Measurements from ENCODE around the gene LGALS7.

The LGALS7 gene

DNA sequence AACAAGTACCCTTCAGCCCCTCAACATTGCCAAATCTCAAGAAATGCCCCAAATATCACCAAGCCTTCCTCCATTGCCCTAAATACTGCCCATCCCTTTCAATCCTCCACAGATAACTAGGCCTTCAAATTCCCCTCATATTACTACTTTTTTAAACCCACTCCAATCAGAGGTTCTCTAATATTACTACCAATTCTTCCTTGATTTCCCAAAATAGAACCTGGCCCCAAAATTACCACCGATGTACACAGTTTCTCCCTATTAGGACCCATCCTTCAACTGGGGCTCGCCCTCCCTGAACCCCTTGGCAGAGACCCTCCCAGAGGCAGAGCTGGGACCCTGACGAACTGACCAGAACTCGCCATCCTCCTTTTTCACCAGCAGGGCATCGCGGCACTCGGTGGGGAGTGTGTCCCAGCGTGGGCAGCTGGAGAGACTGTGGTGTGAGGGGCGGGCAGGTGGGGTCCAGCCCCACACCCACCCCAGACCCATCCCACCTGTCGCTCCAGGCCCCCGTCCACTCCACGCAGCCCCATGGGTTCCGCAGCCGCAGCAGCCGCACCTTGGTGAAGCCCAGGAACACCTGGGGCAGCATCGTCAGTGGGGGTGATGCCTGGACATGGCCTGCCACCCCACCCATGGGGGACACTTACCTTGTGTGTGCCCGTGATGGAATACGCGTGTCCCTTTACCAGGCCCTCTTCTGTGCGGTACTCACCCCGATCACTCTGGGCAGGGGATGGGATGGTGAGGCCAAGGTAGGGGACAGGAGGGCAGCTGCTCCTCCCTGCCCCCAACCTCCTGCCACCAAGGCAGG, 35.2 kb downstream of the LGALS7 start:
- no peak for DNase-seq

DNA sequence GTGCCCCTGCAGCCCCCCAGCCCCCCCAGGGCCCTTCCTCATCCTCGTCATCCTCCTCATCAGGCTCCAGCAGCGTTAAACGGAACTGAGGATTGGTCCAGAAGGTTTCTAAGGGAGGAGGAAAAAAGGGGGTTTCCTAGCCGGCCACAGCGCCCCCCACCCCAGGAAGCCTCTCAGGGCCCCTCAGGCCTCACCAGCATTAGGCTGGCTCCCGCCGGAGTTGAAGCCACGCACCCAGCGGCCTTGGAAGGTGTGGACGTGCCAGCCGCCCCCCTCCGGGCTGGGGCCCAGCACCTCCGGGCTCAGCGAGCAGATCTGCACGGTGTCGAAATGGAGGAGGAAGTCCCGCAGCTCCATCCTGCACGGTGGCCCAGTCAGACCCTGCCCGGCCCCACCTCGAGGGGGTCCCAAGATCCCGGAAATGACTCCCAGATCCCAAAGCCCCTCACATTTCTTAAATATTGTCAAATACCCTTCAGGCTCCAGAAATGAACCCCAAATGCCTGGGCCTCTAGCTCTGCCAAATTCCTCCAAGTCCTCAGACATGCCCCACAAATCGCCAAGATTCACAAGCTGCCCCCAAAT, 35.9 kb downstream of the LGALS7 start:
- DNase-seq = no peak

DNA sequence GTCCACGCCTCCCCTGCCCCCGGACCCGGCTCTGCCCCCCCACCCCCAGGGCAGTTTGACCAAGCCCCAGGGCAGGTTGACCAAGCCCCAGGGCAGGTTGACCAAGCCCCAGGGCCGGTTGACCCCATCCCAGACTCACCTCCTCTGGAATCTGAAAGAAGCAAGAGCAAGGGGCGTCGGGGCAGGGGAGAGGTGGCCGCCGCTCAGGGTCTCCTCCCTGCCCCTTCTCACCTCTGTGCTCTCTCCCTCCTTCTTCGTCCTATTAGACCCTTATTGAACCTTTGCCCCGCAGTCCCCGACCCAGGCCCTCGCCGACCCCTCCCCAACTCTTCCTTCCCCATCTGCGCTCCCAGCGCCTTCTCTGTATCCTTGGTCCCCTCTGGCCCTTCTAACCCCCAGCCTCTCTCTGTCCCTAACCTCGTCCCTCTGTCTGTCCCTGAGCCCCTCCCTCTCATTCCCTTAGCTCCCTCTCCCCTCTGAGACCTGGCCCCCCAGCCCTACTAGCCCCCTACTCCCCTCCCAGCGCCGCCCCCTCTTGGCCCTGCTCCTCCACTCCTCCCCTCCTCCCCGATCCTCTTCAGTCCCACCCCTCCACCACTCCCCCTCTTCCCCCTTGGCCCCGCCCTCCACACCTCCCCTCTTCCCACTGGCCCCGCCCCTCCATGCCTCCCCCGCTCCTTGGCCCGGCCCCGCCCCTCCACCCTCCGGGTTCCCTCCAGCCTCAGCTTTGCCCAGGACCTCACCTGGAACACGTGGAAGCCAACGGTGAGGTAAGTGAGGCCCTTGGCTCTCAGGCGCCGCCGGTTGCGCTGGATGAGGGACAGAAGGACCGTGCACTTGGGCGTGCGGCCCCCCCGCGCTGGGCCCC, 36.7 kb downstream of the LGALS7 start:
- DNase-seq = no peak

DNA sequence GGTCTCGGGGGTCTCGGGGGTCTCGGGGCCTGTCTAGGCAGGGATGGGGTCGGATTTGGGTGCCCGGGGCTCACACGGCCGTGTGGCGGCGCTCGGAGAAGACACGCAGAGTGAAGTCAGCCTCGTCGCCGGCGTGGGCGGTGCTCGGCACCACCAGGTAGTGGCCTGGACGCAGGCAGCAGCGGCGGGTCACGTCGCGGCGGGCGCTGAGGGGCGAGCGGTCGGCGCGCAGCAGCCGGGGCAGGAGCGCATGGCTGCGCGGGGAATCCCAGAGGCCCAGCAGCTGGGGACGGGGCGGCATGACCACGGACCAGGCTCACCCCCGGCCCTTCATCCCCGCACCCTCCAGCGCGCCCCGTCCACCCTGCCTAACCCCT, 37.3 kb downstream of the LGALS7 start:
- DNase-seq = no peak

DNA sequence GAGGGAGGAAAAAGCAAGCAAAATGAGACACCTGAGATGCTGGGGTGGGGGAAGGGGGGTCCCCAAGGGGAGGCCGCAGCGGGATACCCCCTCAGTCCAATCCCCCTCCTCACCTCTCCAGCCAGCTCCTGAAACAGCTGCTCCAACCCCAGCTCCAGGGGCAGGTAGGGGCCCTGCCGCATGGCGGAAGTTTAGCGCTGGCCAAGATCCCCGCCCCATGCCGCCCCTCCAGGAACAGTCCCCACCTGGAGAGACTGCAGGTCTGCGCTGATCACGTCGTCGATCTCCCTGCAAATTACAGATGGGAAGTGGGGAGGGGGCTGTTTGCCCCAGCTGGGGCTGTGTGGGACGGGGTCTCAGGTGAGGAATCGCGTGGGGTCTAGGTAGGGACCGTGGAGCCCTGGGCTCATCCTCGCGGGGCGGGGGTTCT, 38.0 kb downstream of the LGALS7 start:
- no peak for DNase-seq

DNA sequence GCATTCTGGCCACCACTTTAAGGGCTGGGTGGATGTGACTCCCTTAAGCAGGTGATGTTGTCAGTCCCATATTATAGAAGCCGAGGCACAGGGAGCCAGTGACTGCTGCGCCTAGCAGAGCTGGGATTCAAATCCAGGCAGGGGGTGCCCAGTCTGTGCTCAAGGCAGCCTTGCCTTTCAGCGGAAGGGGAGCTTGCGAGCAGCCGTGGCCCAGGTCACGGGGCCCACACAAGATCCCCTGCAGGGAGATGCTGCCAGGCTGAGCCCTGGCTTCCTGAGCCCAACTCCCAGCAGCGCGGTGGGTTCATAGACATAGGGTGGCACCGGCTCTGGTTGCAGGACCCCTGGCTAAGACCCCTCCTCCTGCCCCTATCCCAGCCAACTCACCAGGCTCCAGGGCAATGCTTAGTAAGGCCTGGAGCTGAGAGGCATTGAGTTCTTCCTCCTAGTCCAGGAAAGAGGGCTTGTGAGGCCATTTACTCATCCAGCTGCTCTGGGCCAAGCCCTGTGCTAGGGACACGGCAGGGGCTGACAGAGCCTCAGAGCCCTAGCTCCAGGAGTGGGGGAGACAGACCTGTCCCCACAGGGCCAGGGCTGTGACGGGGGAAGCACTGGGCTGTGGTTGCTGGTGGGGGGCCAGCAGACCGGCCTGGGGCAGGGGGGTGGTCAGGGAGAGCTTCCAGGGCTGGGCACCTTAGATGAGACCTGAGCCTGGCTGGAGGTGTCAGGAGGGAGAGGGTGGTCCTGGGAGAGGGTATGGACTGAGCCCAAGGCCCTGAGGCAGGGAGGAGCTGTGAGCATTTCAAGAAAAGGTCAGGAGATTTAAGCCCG, 38.7 kb downstream of the LGALS7 start:
- DNase-seq = no peak

DNA sequence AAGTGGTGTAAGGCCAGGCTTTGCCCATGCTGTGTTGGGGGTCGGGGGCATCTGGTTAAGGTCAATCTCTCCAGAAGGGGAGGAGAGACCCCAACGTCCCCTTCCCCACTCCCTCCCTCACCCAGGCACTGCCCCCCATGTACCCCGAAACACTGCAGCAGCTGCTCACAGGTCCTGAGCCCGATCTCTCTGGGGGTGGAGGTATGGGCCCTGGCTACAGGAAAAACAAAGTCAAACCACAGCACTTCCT, 39.2 kb downstream of the LGALS7 start:
- DNase-seq = no peak

DNA sequence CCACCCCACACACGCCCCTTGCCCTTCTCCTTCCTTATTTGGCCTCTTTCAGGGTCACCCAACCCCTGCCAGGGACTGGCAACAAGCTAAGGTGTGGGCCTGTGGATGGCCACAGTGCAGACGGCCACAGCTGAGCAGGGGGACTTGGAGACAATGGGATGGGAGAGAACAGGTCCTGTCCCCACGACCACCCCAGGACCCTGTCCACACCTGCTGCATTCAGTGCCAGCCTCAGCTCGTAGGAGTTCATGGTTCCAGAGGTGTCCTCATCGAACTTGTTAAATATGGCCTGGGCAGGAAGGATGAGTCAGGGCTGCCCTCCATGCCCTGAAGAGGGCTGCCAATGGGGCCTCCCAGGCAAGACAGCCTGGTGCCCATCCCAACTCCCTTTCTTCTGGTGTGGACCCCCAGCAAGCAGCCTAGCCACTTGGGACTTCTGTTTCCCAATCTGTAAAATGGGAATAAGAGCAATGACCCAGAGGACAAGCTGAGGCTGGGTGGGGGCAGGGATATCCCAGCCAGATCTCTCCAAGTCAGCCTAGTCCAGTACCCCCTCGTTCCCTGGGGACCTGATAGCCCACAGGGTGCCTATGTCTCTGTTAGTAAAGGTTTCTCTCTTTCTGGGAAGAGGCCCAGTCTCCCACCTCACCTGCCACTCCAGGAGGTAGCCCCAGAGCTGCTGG, 39.7 kb downstream of the LGALS7 start:
- DNase-seq = no peak

DNA sequence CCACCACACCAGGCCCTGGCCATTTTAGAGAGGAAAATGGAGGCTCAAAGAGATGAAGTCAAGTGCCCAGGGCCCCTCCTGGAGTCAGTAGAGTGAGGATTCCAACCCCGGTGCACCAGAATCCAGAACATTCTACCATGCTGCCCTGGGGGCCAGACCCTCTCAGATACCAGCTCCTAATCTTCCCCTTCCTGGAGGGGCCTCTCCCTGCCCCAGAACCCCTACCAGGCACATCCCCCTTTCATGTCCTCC, 40.1 kb downstream of the LGALS7 start:
- no peak for DNase-seq

DNA sequence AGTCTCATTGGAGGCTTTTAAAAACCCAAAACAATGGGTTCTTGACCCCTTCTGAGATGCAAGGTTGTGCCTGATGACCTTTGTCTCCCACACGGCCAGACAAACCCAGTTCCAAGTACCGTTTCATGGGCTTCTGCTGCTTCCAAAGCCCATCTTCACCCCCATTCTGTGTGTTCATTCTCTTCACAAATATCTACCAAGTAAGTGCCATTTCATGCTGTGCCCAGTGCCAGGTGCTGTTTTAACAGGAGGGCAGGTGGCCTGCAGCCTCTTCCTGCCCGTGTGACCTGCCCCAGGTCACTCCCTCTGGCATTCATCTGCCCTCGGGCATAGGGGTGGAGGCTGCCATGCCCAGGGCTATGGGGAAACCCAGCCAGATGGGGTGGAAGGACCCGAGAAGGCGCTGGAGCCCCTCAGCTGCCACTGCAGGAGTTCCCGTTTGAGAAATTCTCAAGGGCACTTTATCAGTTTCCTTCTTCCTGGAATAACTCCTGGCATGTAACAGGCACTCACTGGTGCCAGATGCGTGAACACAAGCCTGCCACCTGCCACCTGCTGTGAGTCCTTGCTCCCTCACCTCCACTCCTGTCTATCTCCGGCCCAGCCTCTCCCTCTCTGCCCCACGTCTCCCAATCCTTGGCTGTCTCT, 41.5 kb downstream of the LGALS7 start:
- DNase-seq = no peak

DNA sequence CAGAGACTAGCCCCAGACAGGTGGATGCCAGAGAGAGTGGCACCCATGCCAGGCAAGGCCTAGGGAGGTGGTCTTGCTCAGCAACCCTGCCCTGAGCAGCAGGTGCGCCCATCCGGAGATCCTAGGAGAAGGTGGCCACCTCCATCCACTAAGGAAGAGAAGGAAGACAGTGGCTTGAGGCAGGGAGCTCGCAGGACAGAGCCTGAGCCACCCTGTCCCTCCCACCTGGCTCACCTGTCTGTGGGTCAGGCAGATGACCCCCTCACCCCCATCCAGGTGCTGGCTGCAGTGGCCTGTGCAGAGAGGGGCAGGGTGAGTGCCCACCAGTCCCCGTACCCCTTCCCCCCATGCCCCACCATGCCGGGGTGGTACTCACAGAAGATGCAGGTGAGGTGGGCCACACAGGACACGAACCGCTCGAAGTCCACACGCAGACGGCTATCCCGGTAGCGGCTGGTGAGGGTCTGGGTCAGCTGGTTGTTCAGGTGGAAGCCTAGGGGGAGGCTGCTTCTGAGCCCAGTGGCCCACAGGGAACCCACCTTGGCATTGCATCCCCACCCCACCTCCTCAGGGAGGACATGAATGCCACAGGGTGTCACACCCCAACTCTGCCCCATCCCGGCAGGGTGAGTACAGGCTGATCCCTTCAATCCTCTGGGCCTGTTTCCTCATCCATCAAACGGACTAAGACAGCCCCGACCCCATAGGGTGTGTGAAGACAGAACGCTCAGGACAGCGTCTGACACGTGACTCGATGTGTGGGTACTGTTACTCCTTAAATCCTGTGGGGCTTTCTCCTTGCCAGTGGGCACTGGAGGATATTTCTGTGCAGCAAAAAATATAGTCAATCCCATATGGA, 42.4 kb downstream of the LGALS7 start:
- no peak for DNase-seq

DNA sequence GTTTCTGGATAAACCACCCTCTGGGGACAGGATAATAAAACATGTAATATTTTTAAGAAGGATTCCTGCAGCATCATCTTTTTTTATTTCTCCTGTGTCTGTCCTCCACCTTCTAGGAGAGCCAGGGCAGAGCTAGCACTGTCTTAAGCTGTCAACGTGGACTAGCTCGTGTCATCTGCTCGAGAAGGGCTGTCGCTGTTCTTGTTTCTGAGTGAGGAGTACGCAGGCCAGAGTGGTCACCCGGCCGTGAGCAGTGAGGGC, 42.9 kb downstream of the LGALS7 start:
- no peak for DNase-seq

DNA sequence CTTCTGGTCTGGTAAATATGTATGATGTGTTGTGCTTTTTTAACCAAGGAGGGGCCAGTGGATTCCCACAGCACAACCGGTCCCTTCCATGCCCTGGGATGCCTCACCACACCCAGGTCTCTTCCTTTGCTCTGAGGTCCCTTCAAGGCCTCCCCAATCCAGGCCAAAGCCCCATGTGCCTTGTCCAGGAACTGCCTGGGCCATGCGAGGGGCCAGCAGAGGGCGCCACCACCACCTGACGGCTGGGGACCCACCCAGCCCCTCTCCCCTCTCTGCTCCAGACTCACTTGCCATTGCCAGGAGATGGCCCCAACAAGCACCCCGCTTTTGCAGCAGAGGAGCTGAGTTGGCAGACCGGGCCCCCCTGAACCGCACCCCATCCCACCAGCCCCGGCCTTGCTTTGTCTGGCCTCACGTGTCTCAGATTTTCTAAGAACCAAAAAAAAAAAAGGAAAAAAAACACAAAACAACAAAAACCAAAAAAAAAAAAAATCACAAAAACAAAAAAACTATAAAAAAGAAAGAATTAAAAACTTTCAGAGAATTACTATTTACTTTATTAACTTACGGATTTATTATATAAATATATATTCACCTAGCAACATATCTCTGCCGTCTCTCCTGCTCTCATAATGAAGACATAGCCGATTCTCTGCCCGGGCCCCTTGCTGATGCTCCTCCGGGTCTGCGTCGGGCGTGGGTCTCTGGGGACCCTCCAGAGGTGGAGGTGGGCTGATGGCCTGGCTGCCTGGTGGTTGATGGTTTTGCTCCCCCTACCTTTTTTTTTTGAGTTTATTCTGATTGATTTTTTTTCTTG, 43.5 kb downstream of the LGALS7 start:
- no peak for DNase-seq

DNA sequence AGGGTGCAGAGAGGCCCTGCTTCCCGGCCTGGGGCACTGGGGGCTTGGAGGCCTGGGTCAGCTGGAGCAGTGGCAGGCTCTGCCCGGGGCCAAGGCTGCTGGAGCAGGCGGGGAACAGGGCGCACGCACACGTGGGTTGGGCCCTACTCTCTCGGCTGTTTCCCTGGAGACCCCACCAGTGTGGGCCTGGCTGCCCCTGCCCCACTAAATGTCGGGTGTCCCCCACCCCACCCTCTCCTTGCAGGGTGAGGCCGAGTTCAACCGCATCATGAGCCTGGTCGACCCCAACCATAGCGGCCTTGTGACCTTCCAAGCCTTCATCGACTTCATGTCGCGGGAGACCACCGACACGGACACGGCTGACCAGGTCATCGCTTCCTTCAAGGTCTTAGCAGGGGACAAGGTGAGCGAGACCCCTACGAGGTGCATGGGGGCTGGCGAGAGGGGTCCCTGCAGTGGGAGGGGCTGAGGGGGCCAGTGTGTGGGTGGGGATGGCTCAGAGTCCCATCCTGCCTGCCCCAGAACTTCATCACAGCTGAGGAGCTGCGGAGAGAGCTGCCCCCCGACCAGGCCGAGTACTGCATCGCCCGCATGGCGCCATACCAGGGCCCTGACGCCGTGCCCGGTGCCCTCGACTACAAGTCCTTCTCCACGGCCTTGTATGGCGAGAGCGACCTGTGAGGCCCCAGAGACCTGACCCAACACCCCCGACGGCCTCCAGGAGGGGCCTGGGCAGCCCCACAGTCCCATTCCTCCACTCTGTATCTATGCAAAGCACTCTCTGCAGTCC, 44.4 kb downstream of the LGALS7 start:
- DNase-seq = no peak

DNA sequence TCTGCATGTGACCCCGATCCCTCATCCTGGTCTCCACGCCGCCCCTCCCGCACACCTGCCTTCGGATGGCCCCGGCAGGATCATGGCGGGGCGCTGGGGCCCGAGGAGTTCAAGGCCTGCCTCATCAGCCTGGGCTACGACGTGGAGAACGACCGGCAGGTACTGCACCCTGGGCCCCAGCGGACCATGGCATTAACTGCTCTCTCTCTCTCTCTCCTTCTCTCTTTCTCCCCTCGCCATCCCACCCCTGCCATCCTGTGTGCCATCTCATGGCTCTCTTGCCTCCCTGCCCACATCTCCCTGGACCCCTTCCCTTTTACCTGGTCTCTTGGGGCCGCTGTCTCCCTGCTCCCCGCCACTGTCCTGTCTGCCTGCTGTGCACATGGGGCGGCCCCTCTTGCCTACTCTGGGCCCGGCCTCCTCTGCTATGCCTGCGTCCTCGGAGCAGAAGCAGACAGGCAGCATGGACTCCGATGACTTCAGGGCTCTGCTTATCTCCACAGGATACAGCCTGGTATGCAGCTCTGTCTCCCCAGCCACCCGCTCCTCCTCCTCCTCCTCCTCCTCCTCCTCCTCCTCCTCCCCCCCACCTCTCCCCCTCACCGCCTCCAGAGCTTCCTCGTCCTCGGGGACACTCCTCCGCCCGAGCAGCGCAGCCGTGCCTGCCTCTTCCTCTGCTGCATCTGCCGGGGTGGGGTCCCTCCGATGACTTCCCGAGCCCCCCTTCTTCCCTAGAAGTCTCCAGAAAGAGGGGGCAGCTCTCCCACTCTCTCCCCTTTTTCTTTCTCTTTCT, 45.3 kb downstream of the LGALS7 start:
- DNase-seq = no peak

DNA sequence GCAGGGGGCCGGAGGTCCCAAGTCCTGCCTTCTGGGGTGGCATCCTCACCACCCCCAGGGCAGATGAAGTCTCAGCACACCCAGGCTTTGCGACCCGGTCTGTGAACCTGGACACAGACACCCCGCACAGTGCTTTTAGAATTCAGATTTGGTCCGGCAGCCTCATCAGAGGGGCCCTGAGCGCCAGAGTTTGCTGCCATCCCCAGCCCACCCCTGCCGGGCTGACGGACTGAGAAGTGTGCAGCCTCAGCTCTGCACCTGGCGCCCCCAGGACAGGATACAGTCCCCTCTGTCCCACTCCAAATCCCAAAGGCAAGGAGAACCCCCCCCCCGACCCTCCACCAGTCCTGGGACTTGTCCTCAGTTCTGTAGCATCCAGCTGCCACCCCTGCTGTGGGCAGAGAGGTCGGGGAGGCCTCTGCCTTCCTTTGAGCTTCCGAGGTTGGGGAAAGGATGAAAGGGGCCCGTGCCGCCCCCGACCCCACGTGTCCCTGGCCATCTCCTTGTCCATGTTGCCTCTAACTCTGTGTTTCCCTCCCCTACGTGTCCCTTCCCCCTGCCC, 45.9 kb downstream of the LGALS7 start:
- no peak for DNase-seq

DNA sequence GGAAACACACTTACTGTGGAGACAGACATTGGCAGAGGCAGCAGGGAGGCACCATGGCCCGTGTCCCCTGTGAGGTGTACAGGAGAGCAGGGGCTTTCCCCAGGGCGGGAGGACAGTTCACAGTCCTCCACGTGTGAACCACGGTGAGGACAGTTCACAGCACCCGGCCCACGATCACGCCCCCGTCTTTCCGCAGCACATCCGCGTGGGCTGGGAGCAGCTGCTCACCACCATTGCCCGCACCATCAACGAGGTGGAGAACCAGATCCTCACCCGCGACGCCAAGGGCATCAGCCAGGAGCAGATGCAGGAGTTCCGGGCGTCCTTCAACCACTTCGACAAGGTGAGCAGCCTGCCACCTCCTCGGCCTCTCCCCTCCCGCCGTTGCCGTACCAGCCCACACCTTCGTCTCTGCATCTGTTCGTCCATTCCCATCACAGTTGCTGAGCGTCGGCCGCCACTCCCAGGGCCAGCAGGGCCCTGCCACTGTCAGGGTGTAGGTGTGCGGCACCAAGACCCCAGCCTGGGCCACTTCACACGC, 46.5 kb downstream of the LGALS7 start:
- DNase-seq = no peak

DNA sequence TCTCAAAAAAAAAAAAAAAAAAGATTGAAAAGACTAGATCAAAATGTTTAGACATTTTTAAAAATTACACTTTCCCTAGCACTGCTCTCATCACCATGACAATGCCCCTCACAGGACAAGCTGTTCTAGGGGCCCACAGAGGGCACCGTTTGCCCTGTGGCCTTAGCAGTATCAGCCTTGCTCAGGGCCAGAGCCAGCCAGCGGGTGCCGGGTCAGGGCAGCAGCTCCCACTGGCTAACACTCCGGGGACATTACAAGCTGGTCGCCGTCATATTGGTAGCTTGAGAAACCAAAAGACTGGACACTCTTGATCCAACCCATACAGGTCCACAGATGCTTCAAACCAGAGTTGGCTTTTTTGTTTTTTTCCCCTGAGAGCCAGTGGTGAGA, 47.0 kb downstream of the LGALS7 start:
- DNase-seq = no peak

Measured in NCI-H187 treated with DMSO at 0.1 percent for 48 hours (cell line).